PC-3 (cell line): ENCODE results near the gene SALL2. TPM values are rescaled to one million over a fixed set of nuclear protein-coding genes. Genes with fewer than 3 reads are reported as not detected.

Experiments used
- ATAC-seq: fragments of 200-7000 bp; cut with Tn5 transposase; 2 replicates; pipeline ENCODE4 v1.9.1; 2020; ENCODE audit warnings: mild to moderate bottlenecking, moderate library complexity
- BruUV-seq: library from RNA; stranded (reverse); fragments of 400-500 nt; replicated peaks from 2 replicates; lab custom pipeline; 2021; lab: Mats Ljungman, UMichigan
- CTCF ChIA-PET: fragments of 300-600 bp; sonication (Branson Sonifier 250); formaldehyde crosslinking; loops from one replicate; lab custom pipeline; 2022; ENCODE audit warnings: antibody characterized with exemption; lab: Charles Lee
- POLR2A ChIA-PET: fragments of 300-600 bp; sonication (Branson Sonifier 250); formaldehyde crosslinking; loops from one replicate; lab custom pipeline; 2022; ENCODE audit warnings: antibody characterized with exemption; ENCODE audit not compliant: unreplicated experiment; lab: Charles Lee
- DNase-seq: peaks from one replicate; pipeline ENCODE4 v3.0.0-alpha.2; 2015
- H2AFZ ChIP-seq: fragments of 300-600 bp; sonication (generic); 2 replicates; pipeline ENCODE4 v1.6.0; 2016; ENCODE audit warnings: antibody characterized with exemption, low read length
- H3F3A ChIP-seq: fragments of 300-600 bp; sonication (generic); one replicate; pipeline ENCODE4 v1.6.0; 2017; ENCODE audit warnings: antibody characterized with exemption, low read length, control low read depth, mild to moderate bottlenecking; ENCODE audit not compliant: unreplicated experiment
- H3K27ac ChIP-seq: fragments of 300-600 bp; sonication (generic); 2 replicates; pipeline ENCODE4 v1.5.1; 2016; ENCODE audit warnings: mild to moderate bottlenecking, low read length
- H3K27me3 ChIP-seq: fragments of 300-600 bp; sonication (generic); 2 replicates; pipeline ENCODE4 v1.6.1; 2016; ENCODE audit warnings: low read length, mixed read lengths
- H3K36me3 ChIP-seq: fragments of 300-600 bp; sonication (generic); 2 replicates; pipeline ENCODE4 v1.6.1; 2016; ENCODE audit warnings: low read depth, mixed run types, low read length, mixed read lengths
- H3K4me1 ChIP-seq: fragments of 300-600 bp; sonication (generic); 2 replicates; pipeline ENCODE4 v1.5.1; 2016; ENCODE audit warnings: low read length; ENCODE audit not compliant: insufficient read depth
- H3K4me2 ChIP-seq: fragments of 300-600 bp; sonication (generic); 2 replicates; pipeline ENCODE4 v1.6.0; 2016; ENCODE audit warnings: low read length
- H3K4me3 ChIP-seq: fragments of 300-600 bp; sonication (generic); 2 replicates; pipeline ENCODE4 v1.5.1; 2016; ENCODE audit warnings: mild to moderate bottlenecking, low read length, mixed read lengths
- H3K79me2 ChIP-seq: fragments of 300-600 bp; sonication (generic); 2 replicates; pipeline ENCODE4 v1.6.1; 2017; ENCODE audit warnings: low read length, mixed read lengths
- H3K9ac ChIP-seq: fragments of 300-600 bp; sonication (generic); 2 replicates; pipeline ENCODE4 v1.6.0; 2016; ENCODE audit warnings: mild to moderate bottlenecking, low read length
- H3K9me2 ChIP-seq: fragments of 300-600 bp; sonication (generic); replicated peaks from 2 replicates; pipeline ENCODE4 v1.6.1; 2016; ENCODE audit warnings: mixed run types, low read length, mixed read lengths
- H3K9me3 ChIP-seq: fragments of 300-600 bp; sonication (generic); 2 replicates; pipeline ENCODE4 v1.6.1; 2016; ENCODE audit warnings: low read length, mixed read lengths
- H4K20me1 ChIP-seq: fragments of 300-600 bp; sonication (generic); 2 replicates; pipeline ENCODE4 v1.6.1; 2016; ENCODE audit warnings: low read length, mixed read lengths
- CTCF ChIP-seq: fragments of 300-600 bp; sonication (generic); conservative IDR thresholded peaks from 2 replicates; pipeline ENCODE4 v1.5.1; 2017; ENCODE audit warnings: antibody characterized with exemption, low read depth, mild to moderate bottlenecking, low read length
- EZH2 ChIP-seq: fragments of 300-600 bp; sonication (generic); IDR thresholded peaks from one replicate; pipeline ENCODE4 v1.6.1; 2017; ENCODE audit warnings: antibody characterized with exemption, mild to moderate bottlenecking, low read length; ENCODE audit not compliant: unreplicated experiment
- EZH2phosphoT487 ChIP-seq: fragments of 300-600 bp; sonication (generic); IDR thresholded peaks from 2 replicates; pipeline ENCODE4 v1.6.1; 2018; ENCODE audit warnings: mild to moderate bottlenecking, antibody characterized with exemption, low read length, borderline replicate concordance
- intact Hi-C: fragments of 100-400 bp; cut with micrococcal nuclease; formaldehyde crosslinking; loops from 2 replicates; pipeline ENCODE4 v1.9.0; 2023
- total RNA-seq: library from RNA; depleted of rRNA; stranded (reverse); fragments of >200 nt; gene quantifications from 2 replicates; pipeline ENCODE4 v1.2.3, GENCODE V29; 2014; rRNA removed

Gene SALL2
- total RNA-seq, 1 experiment from 2014 or later: 4.1 TPM

- Histone ChIP-seq H3K36me3 (no peaks in the 10 kb centered on the region; the same call in 1 of the 2 replicates), H3K79me2 (peaks cover 40% of the 10 kb centered on the region), H4K20me1 (no peaks in the 10 kb centered on the region), H3F3A (no peaks in the 10 kb centered on the region), H3K9me2 (no peaks in the 10 kb centered on the region), H3K4me1 (peaks cover 13% of the 10 kb centered on the region), H3K27me3 (no peaks in the 10 kb centered on the region), H2AFZ (peak overlapping the region; percentile 82), H3K4me3 (peak overlapping the region; percentile 100), H3K4me2 (peak overlapping the region; percentile 84), H3K9me3 (no peaks in the 10 kb centered on the region), H3K27ac (peak overlapping the region; percentile 61), H3K9ac (peak overlapping the region; percentile 75)
- DNase-seq: no peak
- no peak for TF ChIP-seq CTCF
- TF ChIP-seq EZH2phosphoT487: no peak
- TF ChIP-seq EZH2: no peak
- CTCF ChIA-PET: no interaction called here
- peak; percentile 60 for ATAC-seq
- BruUV-seq: TSS peak; percentile 78
- POLR2A ChIA-PET: interaction anchor here (0.6 kb wide), 1 partner anchor 59 kb away, joined by 4 read pairs; no protein-coding TSS in a partner anchor
- intact Hi-C loops: loop anchor here (1.0 to 2.0 kb wide), 3 partner anchors 35 to 91 kb away; partner anchors contain the start of genes METTL3 and SUPT16H
These were observed 50.2 kb downstream of the SALL2 start for GRCh38 chr14:21475767-21476522.

Other genes with a start within 250 kb of the SALL2 start
- 0.33 TPM in 1 of 2 replicates, not detected in the other for gene RPGRIP1, start 246.3 kb downstream of the SALL2 start, total RNA-seq
- gene SUPT16H, start 142.3 kb downstream of the SALL2 start, total RNA-seq: 92.6 and 102 TPM in 2 replicates
- 57.4 and 81.0 TPM in 2 replicates for gene CHD8, start 70.2 kb downstream of the SALL2 start, total RNA-seq
- gene RAB2B, start 49.4 kb downstream of the SALL2 start, total RNA-seq: 11.7 and 26.8 TPM in 2 replicates
- 26.7 and 38.5 TPM in 2 replicates for gene TOX4, start 49.2 kb downstream of the SALL2 start, total RNA-seq
- gene METTL3, start 15.0 kb downstream of the SALL2 start, total RNA-seq: 47.6 and 57.1 TPM in 2 replicates
- not detected in 2 replicates for gene OR10G3, start 53.7 kb upstream of the SALL2 start, total RNA-seq
- gene OR10G2, start 108.6 kb upstream of the SALL2 start, total RNA-seq: not detected in 2 replicates
- gene OR4E2, start 127.5 kb upstream of the SALL2 start, total RNA-seq: not detected in 2 replicates
- gene OR4E1, start 147.5 kb upstream of the SALL2 start, total RNA-seq: not detected in 2 replicates